ENCODE measurements around the gene JPH2.

DNA sequence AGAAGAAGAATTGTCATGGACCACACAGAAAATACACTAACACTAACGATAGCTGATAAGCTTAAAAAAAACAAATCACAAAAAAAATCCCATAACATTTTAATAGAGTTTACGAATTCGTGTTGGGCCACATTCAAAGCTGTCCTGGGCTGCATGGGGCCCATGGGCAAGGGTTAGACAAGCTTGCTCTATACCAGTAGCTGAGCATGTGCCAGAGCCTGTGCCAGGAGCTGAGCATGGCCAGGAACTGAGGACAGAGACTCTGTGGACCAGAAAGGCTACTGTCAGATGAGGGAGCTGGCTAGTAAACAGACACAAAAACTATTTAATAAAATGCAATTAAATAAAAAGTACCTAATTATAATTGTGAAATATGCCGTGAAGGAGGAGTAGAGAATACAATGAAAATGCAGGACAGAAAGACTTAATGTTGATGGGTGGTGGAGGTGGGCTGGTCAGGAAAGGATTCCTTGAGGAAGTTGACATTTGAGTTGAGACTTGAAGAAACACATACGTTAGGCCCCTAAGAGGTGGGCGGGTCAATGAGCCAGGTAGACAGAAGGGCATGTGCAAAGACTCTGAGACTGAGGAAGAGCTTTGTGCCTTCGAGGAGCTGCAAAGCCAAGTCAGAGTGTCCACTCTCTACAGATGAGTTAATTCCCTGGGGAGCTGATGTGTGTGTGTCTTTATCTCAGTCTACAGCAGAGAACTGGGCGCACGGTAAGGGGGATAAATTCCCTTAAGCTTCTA lies 66.1 kb downstream of the JPH2 start:
- TF ChIP-seq, protein P1, sequence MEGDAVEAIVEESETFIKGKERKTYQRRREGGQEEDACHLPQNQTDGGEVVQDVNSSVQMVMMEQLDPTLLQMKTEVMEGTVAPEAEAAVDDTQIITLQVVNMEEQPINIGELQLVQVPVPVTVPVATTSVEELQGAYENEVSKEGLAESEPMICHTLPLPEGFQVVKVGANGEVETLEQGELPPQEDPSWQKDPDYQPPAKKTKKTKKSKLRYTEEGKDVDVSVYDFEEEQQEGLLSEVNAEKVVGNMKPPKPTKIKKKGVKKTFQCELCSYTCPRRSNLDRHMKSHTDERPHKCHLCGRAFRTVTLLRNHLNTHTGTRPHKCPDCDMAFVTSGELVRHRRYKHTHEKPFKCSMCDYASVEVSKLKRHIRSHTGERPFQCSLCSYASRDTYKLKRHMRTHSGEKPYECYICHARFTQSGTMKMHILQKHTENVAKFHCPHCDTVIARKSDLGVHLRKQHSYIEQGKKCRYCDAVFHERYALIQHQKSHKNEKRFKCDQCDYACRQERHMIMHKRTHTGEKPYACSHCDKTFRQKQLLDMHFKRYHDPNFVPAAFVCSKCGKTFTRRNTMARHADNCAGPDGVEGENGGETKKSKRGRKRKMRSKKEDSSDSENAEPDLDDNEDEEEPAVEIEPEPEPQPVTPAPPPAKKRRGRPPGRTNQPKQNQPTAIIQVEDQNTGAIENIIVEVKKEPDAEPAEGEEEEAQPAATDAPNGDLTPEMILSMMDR (conservative IDR thresholded peaks at IDR 0.05; ENCODE audit: low read depth in 2 of 2): no peak
- TF ChIP-seq EZH2 (IDR thresholded peaks at IDR 0.05; ENCODE audit: low read depth, unreplicated experiment) (no peak), POLR2AphosphoS5 (IDR thresholded peaks at IDR 0.05; ENCODE audit: low read depth) (no peak), EZH2phosphoT487 (IDR thresholded peaks at IDR 0.05; ENCODE audit: unreplicated experiment) (no peak), JUNB (IDR thresholded peaks at IDR 0.05; ENCODE audit: unreplicated experiment) (no peak), CREB1 (CRISPR knock-in tag; IDR thresholded peaks at IDR 0.05; ENCODE audit: low read depth) (no peak)
- TF ChIP-seq, protein P2, sequence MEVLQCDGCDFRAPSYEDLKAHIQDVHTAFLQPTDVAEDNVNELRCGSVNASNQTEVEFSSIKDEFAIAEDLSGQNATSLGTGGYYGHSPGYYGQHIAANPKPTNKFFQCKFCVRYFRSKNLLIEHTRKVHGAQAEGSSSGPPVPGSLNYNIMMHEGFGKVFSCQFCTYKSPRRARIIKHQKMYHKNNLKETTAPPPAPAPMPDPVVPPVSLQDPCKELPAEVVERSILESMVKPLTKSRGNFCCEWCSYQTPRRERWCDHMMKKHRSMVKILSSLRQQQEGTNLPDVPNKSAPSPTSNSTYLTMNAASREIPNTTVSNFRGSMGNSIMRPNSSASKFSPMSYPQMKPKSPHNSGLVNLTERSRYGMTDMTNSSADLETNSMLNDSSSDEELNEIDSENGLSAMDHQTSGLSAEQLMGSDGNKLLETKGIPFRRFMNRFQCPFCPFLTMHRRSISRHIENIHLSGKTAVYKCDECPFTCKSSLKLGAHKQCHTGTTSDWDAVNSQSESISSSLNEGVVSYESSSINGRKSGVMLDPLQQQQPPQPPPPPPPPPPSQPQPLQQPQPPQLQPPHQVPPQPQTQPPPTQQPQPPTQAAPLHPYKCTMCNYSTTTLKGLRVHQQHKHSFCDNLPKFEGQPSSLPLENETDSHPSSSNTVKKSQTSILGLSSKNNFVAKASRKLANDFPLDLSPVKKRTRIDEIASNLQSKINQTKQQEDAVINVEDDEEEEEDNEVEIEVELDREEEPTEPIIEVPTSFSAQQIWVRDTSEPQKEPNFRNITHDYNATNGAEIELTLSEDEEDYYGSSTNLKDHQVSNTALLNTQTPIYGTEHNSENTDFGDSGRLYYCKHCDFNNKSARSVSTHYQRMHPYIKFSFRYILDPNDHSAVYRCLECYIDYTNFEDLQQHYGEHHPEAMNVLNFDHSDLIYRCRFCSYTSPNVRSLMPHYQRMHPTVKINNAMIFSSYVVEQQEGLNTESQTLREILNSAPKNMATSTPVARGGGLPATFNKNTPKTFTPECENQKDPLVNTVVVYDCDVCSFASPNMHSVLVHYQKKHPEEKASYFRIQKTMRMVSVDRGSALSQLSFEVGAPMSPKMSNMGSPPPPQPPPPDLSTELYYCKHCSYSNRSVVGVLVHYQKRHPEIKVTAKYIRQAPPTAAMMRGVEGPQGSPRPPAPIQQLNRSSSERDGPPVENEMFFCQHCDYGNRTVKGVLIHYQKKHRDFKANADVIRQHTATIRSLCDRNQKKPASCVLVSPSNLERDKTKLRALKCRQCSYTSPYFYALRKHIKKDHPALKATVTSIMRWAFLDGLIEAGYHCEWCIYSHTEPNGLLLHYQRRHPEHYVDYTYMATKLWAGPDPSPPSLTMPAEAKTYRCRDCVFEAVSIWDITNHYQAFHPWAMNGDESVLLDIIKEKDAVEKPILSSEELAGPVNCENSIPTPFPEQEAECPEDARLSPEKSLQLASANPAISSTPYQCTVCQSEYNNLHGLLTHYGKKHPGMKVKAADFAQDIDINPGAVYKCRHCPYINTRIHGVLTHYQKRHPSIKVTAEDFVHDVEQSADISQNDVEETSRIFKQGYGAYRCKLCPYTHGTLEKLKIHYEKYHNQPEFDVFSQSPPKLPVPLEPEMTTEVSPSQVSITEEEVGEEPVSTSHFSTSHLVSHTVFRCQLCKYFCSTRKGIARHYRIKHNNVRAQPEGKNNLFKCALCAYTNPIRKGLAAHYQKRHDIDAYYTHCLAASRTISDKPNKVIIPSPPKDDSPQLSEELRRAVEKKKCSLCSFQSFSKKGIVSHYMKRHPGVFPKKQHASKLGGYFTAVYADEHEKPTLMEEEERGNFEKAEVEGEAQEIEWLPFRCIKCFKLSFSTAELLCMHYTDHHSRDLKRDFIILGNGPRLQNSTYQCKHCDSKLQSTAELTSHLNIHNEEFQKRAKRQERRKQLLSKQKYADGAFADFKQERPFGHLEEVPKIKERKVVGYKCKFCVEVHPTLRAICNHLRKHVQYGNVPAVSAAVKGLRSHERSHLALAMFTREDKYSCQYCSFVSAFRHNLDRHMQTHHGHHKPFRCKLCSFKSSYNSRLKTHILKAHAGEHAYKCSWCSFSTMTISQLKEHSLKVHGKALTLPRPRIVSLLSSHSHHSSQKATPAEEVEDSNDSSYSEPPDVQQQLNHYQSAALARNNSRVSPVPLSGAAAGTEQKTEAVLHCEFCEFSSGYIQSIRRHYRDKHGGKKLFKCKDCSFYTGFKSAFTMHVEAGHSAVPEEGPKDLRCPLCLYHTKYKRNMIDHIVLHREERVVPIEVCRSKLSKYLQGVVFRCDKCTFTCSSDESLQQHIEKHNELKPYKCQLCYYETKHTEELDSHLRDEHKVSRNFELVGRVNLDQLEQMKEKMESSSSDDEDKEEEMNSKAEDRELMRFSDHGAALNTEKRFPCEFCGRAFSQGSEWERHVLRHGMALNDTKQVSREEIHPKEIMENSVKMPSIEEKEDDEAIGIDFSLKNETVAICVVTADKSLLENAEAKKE (CRISPR knock-in tag; IDR thresholded peaks at IDR 0.05): no peak

All from GM23338 (cell line).